NOMO-1 treated with dmso at 0.1 percent for 144 hours (cell line): ENCODE measurements around the gene ATP5MC3.
A peak's percentile ranks its signal among the peaks of the same experiment; 100 is the strongest.
"Not testable (repeated sequence)": the region's sequence is repeated elsewhere in the genome, so short reads cannot be mapped to it uniquely, and the experiment has no call there.

Experiments used
- DNase-seq: peaks from one replicate; lab custom pipeline; 2025; ENCODE audit not compliant: unreplicated experiment; lab: John Stamatoyannopoulos, UW

The ATP5MC3 gene

DNA sequence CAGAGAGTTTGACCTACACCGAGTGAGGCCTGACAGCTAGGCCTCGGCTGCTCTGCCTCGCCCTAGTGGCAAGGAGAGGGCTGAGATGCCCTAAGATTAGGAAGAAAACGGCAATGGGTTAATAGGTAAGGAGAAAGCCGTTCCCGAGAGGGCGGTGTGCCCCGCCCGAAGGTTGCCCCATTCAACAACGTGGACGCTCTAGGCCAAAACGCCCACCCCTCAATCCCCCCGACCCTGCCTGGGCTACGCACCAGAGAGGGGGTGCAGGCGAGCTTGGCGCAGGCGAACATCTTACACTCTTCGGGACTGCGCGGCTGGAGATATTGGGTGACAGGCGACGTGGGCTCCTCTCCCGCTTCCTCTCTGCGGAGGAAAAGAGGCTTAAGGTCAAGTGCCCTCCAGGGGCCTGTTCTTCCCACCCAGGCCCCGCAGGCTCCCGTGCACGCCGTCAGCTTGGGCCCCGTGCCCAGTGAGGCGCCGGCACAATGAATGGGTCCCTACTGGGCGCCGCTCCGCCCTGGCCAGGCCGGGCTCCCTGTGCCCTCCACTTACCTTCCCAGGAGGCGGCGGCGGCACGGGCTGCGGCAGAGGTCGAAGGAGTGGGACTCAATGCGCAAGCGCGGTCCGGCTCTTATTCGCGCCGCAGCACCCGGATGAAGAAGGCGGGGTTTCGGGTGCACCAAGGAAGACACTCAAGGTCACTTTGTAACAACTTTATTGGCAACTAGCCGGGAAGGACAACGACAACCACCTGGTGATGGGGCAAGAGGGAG is at the start of gene ATP5MC3:
ATP5MC3 (minus strand) TSS at position 607 of the 773 bp plus-strand sequence; CDS start at position 290, 317 bp downstream.
- DNase-seq = peak; percentile 83

DNA sequence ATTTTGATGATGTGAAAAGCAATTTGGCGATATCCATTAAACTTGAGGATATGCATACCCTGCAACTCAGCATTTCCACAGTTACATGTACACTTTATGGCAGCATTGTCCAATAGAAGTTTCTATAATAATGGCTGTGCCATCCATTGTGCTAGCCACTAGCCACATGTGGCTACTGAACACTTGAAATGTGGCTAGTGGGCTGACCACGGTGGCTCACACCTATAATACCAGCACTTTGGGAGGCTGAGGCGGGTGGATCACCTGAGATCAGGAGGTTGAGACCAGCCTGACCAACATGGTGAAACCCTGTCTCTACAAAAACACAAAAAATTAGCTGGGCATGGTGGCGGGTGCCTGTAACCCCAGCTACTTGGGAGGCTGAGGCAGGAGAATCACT is 47.1 kb upstream of the ATP5MC3 start:
- DNase-seq = not testable (repeated sequence)

DNA sequence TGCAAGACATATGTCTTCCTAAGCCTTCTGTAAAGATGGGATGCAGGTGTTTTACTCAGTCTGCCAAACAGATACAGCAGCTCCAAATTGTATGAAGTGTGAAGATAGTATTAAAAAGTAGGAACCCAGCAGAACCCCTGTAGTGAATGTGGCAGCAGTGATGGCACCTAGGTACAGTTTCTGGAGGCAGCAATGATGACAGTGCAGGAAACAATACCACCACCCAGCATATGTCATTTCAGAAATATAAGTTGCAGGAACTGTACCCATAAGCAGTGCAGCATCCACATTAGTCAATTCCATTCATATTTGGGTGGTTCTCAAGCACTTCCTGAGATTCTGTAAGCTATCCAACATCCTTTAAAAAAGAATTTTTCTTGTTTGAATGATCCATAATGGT is 46.7 kb upstream of the ATP5MC3 start:
- DNase-seq = no peak

DNA sequence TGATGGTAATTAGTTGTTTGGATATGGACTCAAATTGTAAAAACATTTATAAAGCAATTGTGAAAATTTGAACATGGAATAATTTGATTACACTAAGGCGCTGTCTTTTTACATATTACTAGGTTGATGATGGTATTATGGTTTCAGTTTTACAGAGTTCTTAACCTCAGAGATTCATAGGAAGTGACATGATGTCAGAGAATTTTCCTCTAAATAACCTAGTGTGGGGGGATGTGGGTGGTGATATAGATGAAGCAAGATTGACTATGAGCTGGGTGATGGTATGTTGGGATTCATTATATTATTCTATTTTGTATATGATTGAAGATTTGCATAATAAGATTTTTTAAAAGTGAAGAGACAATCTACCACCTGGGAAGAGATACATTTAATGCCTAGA is 45.9 kb upstream of the ATP5MC3 start:
- DNase-seq = no peak

DNA sequence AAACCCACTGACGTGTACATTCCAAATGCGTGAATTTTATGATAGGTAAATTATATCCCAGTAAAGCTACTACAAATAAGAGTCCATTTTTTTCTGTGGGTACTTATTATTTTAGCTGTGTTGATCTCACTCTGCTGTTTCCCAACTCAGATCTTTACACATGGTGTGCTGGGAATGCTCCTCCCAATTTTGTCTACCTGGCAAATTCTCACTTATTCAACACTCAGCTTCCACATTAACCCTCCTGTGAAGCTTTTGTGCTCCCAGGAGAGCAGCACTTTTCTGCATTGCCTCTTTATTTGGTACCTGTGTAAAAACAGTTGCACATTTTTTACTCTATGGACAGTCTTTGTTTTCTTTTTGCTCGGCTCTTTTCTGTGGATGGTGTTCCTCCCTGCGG is 38.6 kb upstream of the ATP5MC3 start:
- no peak for DNase-seq

DNA sequence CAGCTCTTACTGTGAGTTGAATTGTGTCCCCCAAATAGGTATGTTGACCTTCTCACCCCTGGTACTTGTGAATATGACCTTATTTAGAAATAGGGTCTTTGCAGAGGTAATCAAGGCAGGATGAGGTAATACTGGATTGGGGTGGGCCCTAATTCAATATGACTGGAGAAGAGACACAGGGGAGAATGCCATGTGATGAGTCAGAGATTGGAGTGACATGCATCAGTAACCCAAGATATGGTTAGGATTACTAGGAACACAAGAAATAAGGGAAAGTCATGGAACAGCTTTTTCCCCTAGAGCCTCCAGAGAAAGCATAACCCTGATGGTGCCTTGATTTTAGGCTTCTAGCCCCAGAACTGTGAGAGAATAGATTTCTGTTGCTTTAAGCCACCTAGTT is 37.0 kb upstream of the ATP5MC3 start:
- DNase-seq = no peak

DNA sequence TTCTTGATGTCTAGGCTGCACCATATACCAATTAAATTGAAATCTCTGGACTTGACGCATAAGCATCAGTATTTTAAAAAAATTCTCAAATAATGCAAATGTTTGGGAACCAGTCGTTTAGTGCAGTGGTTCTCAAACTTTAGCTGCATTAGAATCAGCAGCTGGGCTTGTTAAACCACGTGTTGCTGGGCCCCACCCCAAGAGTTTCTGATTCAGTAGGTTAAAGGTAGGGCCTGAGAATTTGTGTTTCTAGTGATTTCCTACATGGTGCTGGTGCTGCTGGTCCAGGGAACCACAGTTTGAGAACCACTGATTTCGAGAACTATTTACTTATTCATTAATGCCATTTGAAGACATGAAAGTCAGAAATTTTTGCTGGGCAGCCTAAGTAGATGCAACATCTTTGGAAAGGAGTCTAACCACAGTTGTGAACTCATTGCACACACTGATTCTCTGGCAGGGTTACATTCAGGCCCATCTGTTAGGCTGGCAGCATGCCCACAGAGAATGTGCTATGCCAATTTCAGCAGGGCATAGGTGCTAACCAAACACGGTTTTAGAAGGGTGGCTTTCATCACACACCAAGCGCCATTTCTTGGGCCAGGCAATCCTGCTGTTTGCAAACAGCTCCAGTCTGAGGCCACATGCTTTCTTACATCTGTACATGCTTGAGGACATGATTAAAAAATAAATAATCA is 26.4 kb upstream of the ATP5MC3 start:
- DNase-seq = no peak

DNA sequence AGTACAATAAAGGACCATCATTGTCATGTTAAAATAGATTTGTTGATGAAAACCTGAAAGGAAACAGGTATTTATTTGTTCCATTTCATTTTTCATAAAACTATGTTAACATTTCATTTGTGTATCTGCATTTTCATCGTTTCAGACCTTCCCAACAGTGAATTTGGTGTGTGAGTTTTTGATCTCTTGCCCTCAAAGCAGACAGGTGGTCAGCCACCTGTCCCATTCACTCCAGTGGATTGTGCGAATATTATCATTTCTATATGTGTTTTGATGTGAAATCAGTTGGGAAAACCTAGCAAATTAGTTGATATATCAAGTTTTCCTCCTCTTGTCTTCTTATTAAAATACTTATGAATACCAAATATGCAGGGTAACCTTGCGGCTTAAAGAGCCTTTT is 25.4 kb upstream of the ATP5MC3 start:
- no peak for DNase-seq

DNA sequence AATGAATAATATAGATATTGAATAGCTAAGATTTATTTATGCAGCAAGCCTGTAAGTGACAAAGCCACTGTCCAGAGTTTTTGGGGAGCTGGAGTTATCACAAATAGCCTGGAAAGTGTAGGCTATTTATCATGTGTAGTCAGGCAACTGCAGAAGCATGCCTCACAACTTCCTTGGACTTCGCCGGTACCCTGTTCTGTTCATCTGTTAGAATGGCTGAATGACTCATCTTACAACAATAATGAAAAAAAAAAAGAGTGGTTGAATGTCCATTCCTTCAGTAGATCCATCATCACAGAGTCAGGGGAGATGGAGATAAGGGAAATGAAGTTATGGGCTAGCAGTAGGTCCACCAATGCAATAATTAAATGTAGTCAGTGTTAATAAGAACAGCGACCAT is 24.0 kb upstream of the ATP5MC3 start:
- no peak for DNase-seq

DNA sequence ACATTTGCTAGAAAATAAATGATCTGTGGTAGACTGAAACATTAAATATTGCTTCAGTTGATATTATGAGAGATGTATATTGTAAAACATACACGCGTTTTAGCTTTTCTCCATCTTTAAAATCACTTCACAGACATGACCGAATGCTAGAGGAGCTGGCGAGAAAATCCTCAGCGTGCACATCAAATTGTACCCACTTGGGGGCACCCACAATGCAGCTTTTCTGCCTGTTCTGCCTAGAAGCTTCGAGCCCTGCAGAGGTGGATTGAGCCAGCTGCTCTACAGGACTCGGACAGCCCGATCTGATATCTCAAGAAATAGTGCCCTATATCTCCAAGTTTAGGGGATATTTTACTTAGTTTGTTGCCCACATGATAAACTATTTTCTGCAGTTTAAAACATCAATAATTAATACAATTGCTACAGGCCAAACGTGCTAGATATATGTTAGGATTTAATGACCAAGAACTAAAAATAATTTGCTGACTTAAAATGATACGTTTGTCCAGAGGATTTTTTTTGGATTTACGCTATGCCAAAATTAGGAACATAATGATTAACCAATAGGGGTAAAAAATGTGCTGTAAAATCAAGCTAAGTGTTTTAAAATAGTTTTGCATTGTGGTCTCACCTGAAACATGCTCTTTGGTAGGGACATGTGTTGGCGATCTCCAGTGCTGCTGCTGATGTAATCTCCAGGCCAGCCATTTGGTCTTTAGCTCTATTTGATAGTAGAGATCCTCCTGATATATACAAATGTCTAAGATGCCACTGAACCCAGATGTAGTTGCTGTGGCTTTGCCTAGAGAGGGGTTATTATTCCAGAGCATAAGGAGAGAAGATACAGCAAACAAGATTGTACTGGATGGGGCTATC is 22.3 kb upstream of the ATP5MC3 start:
- peak; percentile 9 for DNase-seq

DNA sequence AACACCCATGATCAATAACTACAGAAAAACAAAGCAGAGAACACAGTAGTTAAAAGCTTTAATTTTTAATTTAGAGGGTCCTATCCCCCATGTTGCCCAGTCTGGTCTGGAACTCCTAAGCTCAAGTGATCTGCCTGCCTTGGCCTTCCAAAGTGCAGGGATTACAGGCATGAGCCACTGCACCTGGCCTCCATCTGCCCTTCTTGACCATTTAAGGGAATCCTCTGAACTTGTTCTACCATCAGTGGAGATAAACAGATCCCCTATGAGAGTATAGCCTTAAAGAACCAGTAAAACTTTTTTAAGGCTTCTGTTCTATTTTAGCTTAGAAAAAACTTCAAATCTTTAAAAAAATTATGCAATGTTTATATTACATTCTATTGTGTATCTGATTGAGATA is 13.5 kb upstream of the ATP5MC3 start:
- no peak for DNase-seq

DNA sequence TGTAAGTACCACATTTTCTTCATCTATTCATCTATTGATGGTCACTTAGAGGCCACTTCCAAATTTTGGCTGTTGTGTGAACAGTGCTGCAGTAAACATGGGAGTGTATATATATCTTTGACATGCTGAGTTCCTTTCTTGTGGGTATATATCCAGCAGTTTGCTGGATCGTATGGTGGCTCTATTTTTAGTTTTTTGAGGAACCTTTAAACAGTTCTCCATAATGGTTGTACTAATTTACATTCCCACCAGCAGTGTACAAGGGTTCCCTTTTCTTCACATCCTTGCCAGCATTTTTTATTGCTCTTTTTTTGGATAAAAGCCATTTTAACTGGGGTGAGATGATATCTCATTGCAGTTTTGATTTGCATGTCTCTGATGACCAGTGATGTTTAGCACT is 7.3 kb upstream of the ATP5MC3 start:
- no peak for DNase-seq

DNA sequence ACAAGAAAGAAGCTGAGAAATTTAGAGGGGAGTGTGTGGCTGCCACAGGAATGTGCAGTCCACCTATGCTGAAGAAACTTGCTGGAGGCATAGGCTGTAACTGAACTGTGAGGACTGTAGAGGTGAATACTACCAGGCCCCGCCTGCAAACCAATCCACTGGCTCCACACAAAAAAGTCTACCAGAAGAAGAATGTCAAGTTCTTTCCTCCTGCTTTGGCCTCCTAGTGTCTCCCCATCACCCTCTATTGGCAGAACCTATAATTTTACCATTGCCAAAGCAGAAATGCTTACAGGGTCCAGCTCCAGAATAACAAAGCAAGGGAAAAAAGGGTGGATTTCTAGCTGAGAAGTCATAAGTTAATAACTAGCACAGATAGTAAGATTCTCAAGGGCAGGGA is 5.9 kb upstream of the ATP5MC3 start:
- DNase-seq = no peak

DNA sequence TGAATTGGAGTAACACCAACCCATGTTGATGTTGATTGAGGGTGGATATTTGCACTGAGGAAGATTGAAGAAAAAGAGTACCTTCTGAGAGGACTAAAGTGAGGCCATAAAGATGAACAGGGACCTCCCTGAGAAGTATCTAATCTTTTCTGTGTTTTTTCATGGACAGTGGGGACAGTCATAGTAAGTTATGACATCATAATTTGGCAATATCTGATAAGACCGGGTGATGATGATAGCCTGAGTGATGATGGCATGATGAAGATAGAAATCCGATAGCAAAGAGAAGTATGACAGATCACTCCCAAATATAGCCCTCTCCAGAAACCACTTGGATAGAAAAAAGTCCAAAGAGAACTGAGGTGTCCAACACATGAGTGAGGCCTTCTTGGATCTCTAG is 2.2 kb upstream of the ATP5MC3 start:
- no peak for DNase-seq

DNA sequence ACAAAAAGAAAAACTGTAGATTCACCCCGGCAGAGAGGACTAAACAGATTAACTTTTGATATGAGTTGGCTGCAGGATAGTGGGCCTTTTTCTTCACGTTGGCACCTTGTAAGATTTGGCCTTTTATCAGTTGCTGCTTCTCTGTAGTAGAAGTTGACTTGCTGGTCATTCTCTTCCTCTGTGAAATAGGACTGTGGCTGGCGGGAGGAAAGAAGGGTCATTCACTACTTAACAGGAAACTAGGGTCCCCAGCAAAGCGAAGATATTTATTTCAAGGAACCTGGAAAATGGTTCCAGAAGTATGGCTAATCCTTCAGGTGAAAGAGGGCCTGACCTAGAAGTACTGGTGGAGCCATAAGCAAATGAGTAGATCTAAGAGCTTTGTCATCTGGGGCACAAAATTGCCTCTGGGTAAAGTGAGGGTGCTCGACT is 383 bp upstream of the ATP5MC3 start:
- DNase-seq = no peak

DNA sequence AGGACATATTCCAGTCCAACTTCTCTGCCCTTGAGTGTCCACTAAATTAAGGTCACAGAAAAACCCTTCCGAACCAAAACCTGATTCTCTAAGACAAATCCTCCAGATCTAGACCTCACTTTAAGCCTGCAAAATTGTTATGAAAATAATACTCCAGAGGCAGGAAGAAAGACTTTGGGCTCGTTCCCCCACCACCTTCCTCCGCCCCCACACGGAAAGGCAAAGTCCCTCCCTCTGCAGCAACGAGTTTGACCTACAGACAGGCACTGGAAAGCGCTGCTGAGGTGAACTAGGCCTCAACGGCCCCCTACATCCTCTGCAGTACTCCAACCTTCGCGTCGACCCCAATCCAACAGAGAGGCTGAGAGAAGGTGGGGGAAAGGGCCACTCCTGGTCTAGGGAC is 808 bp downstream of the ATP5MC3 start:
- DNase-seq = peak; percentile 52

DNA sequence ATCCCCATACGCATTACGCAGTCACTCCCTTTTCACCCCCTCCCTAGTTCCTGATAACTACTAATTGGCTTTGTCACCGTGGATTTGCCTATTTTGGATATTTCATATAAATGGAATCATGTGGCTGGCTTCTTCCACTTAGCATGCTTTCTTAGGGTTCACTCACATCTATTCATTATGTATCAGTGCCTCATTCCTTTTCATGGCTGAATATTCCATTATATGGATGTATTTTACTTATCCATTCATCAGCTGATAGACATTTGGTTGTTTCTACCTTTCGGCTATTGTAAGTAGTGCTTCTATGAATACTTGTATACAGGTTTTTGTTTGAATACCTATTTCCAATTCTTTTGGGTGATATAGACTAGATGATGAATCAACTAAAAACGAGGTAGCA is 4.9 kb downstream of the ATP5MC3 start:
- DNase-seq = no peak

DNA sequence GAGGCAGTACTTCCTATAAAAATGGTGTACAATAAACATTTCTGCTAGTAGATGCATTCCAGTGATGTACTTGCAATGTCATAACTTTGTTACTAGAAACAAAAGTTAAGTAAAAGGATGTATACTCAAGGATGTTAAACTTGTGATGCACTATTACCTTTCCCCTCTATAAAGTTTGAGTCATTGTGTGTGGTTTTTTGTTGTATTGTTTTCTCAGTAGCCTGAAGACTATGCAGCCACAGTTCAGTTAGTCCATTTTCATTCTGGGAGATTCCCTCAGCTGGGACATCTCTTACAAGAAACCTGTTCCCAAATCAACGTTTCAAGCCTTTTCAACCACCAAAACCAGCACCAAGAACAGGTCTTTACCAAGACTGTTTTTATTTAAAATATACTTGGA is 5.6 kb downstream of the ATP5MC3 start:
- no peak for DNase-seq

DNA sequence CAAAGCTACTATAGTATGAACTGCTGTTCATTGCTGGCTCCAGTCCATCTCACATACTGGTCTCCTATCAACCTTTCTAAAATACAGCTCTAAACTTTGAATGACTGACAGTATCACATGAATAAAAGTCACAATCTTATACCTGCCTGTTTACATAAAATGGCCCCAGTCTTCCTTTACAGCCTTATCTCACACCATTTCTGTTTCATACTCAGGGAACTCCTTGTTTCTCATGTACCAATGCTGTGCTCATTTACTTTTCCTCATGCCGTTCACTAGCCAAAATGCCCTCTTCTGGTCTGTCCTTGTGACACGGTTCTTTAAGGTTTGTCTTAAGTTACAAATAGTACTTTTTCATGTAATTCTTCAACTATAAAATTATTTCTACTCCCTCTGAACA is 6.2 kb downstream of the ATP5MC3 start:
- DNase-seq = no peak

DNA sequence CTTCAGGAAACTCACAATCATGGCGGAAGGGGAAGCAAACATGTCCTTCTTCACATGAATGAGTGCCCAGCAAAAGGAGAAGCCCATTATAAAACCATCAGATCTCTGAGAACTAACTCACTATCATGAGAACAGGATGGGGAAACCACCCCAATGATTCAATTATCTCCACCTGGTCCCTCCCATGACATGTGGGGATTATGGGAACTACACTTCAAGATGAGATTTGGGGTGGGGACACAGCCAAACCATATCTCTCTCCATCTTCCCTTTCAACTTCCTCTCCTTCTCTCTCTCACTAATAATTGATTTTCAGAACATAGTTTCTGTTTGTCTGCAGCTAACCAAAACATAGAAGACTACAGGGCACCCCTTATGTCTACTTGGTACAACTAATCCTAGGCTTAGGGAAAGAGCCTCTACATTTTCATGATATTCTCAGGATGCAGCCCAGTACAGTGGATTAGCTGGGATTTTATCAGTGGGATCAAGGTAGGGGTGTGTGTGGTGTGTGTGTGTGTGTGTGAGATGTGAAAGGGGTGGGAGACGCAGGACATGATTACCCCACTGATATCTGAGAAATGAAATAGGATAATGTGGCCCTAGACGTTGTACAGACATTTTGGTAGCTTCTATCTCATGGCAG is 10.7 kb downstream of the ATP5MC3 start:
- no peak for DNase-seq

DNA sequence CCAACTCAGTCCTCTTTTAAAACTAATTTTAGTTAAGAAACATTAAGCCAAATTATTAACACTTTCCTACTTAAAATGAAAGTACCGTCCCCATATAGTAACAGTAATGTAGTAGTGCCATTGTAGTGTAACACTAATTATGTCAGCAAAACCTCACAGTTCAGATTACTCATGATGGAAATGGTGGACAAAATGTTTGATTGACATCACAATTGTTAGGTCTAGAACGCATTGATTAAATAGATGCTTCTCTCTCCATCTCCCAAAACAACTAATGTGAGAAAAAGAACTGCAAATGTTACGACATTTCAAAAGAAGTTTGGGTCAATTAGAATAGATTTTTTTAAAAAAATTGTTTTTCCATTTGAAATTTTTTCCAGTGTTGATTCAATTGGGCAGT is 12.3 kb downstream of the ATP5MC3 start:
- DNase-seq = no peak
